ENCODE measurements around the gene TACC2. TPM values are rescaled to one million over a fixed set of nuclear protein-coding genes. Genes with fewer than 3 reads are reported as not detected.

Gene TACC2
- total and polyA plus RNA-seq, 2 donors (not counting 3 experiments of a cell fraction or from before 2014, with no cell fraction given), result 14.4 to 46.2 TPM

DNA sequence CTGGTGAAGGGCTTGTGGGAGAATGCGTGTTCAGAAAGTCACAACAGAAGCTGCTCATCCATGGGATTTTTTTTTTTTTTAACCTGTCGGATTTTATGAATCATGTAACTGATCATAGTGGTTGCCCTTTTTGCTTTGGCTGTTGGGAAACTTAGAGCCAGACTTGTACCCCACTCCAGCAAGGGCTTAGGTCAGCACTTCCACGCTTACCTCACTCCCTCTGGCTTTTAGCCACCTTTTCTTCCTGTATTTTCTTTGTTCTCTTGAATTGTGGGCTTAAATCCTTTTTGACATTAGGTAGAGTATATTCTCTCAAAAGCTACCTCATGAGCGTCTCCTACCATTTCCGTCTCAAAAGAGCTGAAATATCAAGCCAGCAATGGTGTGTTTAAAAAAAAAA lies 168.5 kb downstream of the TACC2 start:
- Histone ChIP-seq H3K9ac (replicated peaks; ENCODE audit: extremely low read depth, insufficient read depth, low read length) (no peak overlapping the region), H4K20me1 (replicated peaks; ENCODE audit: control insufficient read depth, extremely low read depth, insufficient read depth, low read length) (no peaks in the 10 kb centered on the region), H3K4me1 (ENCODE audit: control insufficient read depth, extremely low read depth, insufficient read depth, low read length) (no peaks in the 10 kb centered on the region), H3K9me1 (replicated peaks; ENCODE audit: control insufficient read depth, extremely low read depth, insufficient read depth, low read length) (no peaks in the 10 kb centered on the region), H3K27me3 (ENCODE audit: control insufficient read depth in 2 of 2, insufficient read depth in 2 of 2, low read length in 2 of 2) (no peaks in the 10 kb centered on the region), H3K4me3 (replicated peaks in 1 of 3; ENCODE audit: insufficient read depth in 1 of 3, low read depth in 1 of 3, low read length in 3 of 3) (no peak overlapping the region), H3K36me3 (ENCODE audit: control insufficient read depth in 2 of 2, extremely low read depth in 1 of 2, insufficient read depth in 2 of 2, low read length in 2 of 2) (no peaks in the 10 kb centered on the region), H3K27ac (ENCODE audit: insufficient read depth, low read depth, low read length) (no peak overlapping the region), H2AFZ (ENCODE audit: low read depth, low read length) (no peak overlapping the region), H3K79me2 (ENCODE audit: control insufficient read depth, insufficient read depth, low read length) (no peaks in the 10 kb centered on the region), H3K9me3 (replicated peaks; ENCODE audit: control insufficient read depth, insufficient read depth, low read length) (no peaks in the 10 kb centered on the region), H3K4me2 (ENCODE audit: insufficient read depth, low read length) (no peak overlapping the region)
- POLR2A ChIA-PET, result no interaction called here
- TF ChIP-seq GATA2 (IDR thresholded peaks at IDR 0.05; ENCODE audit: insufficient read depth, insufficient read length, low read depth, low read length) (no peak), EZH2 (IDR thresholded peaks at IDR 0.05; ENCODE audit: borderline replicate concordance, low read depth, low read length, severe bottlenecking) (no peak), MYC (IDR thresholded peaks at IDR 0.05; ENCODE audit: low read depth, low read length) (no peak), JUN (IDR thresholded peaks at IDR 0.05; ENCODE audit: borderline replicate concordance, insufficient read depth, insufficient read length, low read depth) (no peak), POLR2AphosphoS5 (IDR thresholded peaks at IDR 0.05; ENCODE audit: insufficient read depth, low read depth, low read length) (no peak)
- TF ChIP-seq, protein P1, sequence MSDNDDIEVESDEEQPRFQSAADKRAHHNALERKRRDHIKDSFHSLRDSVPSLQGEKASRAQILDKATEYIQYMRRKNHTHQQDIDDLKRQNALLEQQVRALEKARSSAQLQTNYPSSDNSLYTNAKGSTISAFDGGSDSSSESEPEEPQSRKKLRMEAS (IDR thresholded peaks at IDR 0.05; ENCODE audit: insufficient read depth, insufficient read length), result no peak
- no TSS peak for BruUV-seq (replicated peaks)
- peak; percentile 47 for DNase-seq (ENCODE audit: low read depth, low spot score)
- intact Hi-C loops (cut with micrococcal nuclease) (no loop called here), dilution Hi-C loops (cut with MboI; ENCODE audit: extremely low pct_ligation_motif_present, low sequenced_read_pairs) (no loop called here)
- CTCF ChIA-PET, result interaction anchor here (0.9 kb wide), 1 partner anchor 15 kb away, joined by 3 read pairs; no protein-coding TSS in a partner anchor
- FAIRE-seq, result no peak

DNA sequence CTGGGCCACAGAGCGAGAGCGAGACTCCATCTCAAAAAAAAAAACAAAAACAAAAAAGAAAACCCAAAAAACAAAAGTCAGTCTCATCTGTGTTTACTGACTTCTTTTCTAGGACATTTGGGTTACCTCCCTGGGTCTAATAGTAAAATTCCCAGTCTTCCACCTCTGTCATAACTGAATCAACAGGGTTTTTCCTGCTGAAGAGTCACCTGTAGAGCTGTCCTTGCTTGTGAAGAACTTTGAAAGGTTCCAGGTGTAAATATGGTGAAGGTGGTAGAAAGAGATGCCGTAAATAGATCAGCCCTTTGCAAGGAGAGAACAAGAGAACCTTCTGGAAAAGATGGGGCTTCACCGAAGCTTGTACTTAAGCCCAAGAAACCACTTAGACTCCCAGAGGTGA lies 169.4 kb downstream of the TACC2 start:
- no peaks in the 10 kb centered on the region for H4K20me1 ChIP-seq (replicated peaks; ENCODE audit: control insufficient read depth, extremely low read depth, insufficient read depth, low read length)
- peaks cover 4% of the 10 kb centered on the region for H3K4me1 ChIP-seq (ENCODE audit: control insufficient read depth, extremely low read depth, insufficient read depth, low read length)
- ChIA-PET POLR2A (no interaction called here), CTCF (no interaction called here)
- intact Hi-C loops (cut with micrococcal nuclease), result no loop called here
- no peaks in the 10 kb centered on the region for H3K27me3 ChIP-seq (ENCODE audit: control insufficient read depth in 2 of 2, insufficient read depth in 2 of 2, low read length in 2 of 2)
- no peak overlapping the region for H3K9ac ChIP-seq (replicated peaks; ENCODE audit: extremely low read depth, insufficient read depth, low read length)
- H3K36me3 ChIP-seq (ENCODE audit: control insufficient read depth in 2 of 2, extremely low read depth in 1 of 2, insufficient read depth in 2 of 2, low read length in 2 of 2), result no peaks in the 10 kb centered on the region
- no peak overlapping the region for H3K4me3 ChIP-seq (replicated peaks in 1 of 3; ENCODE audit: insufficient read depth in 1 of 3, low read depth in 1 of 3, low read length in 3 of 3)
- no peaks in the 10 kb centered on the region for H3K9me3 ChIP-seq (replicated peaks; ENCODE audit: control insufficient read depth, insufficient read depth, low read length)
- dilution Hi-C loops (cut with MboI; ENCODE audit: extremely low pct_ligation_motif_present, low sequenced_read_pairs), result no loop called here
- no peak for FAIRE-seq
- no peaks in the 10 kb centered on the region for H3K79me2 ChIP-seq (ENCODE audit: control insufficient read depth, insufficient read depth, low read length)
- H3K9me1 ChIP-seq (replicated peaks; ENCODE audit: control insufficient read depth, extremely low read depth, insufficient read depth, low read length), result no peaks in the 10 kb centered on the region
- H3K4me2 ChIP-seq (ENCODE audit: insufficient read depth, low read length), result no peak overlapping the region
- BruUV-seq (replicated peaks), result no TSS peak
- no peak for DNase-seq (ENCODE audit: low read depth, low spot score)
- no peak overlapping the region for H3K27ac ChIP-seq (ENCODE audit: insufficient read depth, low read depth, low read length)
- TF ChIP-seq POLR2A (IDR thresholded peaks at IDR 0.05; ENCODE audit: low read depth, low read length) (no peak), FOS (IDR thresholded peaks at IDR 0.05; ENCODE audit: borderline replicate concordance, insufficient read depth, low read length) (no peak), GATA2 (IDR thresholded peaks at IDR 0.05; ENCODE audit: insufficient read depth, insufficient read length, low read depth, low read length) (no peak), EZH2 (IDR thresholded peaks at IDR 0.05; ENCODE audit: borderline replicate concordance, low read depth, low read length, severe bottlenecking) (no peak), MYC (IDR thresholded peaks at IDR 0.05; ENCODE audit: low read depth, low read length) (no peak)
- TF ChIP-seq, protein P1 (IDR thresholded peaks at IDR 0.05; ENCODE audit: insufficient read depth, insufficient read length), result no peak
- TF ChIP-seq, protein P2, sequence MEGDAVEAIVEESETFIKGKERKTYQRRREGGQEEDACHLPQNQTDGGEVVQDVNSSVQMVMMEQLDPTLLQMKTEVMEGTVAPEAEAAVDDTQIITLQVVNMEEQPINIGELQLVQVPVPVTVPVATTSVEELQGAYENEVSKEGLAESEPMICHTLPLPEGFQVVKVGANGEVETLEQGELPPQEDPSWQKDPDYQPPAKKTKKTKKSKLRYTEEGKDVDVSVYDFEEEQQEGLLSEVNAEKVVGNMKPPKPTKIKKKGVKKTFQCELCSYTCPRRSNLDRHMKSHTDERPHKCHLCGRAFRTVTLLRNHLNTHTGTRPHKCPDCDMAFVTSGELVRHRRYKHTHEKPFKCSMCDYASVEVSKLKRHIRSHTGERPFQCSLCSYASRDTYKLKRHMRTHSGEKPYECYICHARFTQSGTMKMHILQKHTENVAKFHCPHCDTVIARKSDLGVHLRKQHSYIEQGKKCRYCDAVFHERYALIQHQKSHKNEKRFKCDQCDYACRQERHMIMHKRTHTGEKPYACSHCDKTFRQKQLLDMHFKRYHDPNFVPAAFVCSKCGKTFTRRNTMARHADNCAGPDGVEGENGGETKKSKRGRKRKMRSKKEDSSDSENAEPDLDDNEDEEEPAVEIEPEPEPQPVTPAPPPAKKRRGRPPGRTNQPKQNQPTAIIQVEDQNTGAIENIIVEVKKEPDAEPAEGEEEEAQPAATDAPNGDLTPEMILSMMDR (IDR thresholded peaks at IDR 0.05; ENCODE audit: extremely low read depth in 1 of 2, insufficient read depth in 1 of 2, low read depth in 1 of 2, low read length in 2 of 2), result no peak
- no peak overlapping the region for H2AFZ ChIP-seq (ENCODE audit: low read depth, low read length)
